ENCODE data around the gene MMP23B.
"Not testable (repeated sequence)": the region's sequence is repeated elsewhere in the genome, so short reads cannot be mapped to it uniquely, and the experiment has no call there.

MMP23B gene

DNA sequence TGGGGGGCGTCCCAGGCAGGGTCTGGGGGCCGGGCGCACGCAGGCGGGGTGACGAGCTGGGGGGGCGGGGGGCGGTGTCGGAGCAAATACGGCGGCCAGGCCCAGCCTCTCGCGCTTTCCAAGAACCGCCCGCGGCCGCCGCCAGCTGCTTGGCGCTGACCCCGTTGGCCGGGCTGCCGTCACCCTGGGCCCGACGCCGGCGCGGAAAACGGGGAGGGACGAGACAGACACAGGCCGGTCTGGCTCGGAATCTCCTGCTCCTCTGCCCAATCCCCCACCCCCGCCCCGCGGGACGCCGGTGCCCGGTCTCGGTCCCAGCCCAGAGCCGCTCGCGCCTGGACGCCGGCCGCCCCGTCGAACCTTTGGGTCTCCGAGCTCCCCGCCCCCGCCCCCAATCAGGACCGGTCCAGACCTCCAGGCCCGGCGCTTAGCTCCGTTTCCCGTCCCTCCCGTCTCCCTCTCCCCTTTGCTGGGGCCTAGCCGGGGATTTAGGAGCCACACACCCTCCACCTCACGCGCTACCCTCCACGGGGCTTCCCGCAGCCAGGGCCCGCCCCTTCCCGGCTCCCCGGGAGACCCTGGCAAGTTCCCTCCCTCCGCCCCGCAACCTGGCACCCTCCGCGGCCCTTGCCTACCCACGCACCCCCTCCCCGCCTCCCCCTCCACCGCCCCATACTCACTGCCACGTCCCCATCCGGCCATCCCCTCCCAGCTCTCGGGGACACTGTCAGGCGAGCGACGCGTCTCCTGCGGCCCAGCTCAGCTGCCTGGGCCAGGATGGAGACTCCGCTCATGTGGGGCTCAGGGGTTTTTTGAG lies 800 bp upstream of the MMP23B start:
- DNase-seq (ENCODE audit: low read depth in 2 of 2) = no peak

DNA sequence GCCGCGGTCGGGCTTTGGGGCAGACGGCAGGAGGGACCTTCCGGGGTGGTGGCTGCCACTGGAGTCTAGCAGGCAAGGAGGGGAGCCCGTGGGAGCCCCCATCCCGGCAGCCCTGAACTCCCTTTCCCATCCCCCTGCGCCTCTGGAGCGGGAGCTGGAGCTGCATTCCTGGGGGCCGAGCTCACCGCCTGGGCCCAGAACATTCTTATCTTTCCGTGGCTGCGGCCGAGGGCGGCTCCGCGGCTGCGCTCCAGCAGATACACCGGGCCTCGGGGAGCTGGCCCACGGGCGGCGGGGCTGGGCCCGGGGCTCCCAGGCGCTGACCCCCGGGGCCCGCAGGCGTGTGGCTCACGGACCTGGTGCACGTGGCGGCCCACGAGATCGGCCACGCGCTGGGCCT lies 1.4 kb downstream of the MMP23B start:
- DNase-seq (ENCODE audit: low read depth in 2 of 2) = not testable (repeated sequence)

DNA sequence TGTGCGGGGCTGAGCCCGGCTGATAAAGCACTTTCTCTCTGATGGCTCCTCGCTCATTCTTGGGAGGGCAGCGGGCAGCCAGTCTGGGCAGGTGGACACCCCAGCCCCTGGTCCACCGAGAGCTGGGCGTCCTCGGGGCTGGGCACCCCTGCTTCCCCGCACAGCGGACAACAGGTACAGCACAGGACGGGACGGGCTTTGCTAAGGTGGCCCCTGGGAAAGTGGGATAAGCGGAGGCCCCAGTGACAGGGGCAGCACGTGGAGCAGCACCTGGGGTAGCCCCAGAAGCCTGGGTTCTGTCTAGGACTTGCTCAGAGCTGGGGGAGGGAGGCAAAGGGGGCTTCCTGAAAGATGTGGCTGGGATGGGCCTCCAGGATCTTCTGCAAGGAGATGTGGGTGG lies 2.6 kb downstream of the MMP23B start:
- DNase-seq (ENCODE audit: low read depth in 2 of 2) = not testable (repeated sequence)

DNA sequence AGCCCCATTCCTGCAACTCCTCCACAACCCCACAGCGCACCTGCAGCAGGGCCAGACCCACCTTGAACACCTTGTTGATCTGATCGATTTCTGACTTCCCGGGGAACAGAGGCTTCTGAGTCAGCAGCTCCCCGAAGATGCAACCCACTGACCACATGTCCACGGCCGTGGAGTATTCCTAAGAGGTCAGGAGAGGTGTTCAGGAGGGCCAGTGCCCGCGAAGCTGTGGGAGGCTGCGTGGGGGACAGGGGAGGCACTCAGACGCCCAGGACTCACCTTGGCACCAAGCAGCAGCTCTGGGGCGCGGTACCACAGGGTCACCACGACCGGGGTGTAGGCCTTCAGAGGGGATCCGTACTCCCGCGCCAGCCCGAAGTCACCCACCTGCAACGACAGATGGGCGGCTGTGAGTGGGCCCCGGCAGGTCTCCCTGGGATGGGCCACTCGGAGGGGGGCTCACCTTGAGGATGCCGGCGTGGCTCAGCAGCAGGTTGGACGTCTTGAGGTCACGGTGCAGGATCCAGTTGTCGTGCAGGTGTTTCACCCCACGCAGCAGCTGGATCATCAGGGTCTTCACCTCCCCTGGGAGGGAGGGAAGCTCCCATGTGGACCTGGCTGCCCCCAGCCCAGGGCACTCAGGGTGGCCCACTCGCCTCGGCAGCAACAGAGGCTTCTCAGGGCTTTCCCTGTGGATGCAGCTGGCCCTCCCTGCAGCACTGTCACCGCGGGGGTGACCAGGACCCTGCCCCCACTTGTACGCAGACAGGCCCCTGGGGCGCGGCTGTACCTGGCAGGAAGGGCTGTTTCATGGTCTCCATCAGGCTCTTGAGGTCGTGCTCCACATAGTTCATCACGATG lies 4.9 kb downstream of the MMP23B start:
- DNase-seq (ENCODE audit: low read depth in 2 of 2) = not testable (repeated sequence)

DNA sequence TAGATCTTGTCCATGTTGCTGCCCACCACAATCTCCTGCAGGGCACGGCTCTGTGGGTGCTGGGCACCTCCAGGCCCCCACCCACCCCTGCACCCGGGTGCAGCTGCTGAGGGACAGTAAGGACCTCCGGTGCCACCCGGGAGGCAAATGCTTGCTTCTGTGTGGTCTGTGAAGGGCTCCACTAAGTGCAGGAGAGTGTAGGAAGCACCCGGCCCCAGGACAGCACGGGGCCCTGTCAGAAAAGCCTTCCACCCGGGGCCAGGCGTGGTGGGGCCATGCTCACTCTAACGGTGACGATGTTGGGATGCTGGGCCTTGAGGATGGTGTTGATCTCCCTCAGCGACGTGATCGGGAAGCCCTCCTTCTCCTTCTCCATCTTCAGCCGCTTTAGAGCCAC lies 5.5 kb downstream of the MMP23B start:
- not testable (repeated sequence) for DNase-seq (ENCODE audit: low read depth in 2 of 2)

DNA sequence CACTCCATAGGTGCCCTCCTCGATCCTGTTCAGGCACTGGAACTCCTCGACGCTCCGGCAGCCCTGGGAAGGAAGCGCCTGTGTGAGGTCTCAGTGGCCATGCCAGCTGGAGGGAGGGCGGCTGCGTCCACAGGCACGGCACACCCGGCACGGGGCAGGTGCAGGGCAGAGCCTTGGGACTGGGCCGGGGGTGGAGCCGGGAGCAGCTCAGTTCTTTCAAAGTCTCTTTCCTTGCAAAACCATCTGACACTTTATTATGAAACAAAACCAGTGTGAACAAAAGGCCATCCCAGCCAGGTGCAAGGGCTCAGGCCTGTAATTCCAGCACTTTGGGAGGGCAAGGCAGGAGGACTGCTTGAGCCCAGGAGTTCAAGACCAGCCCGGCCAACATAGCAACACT lies 6.6 kb downstream of the MMP23B start:
- not testable (repeated sequence) for DNase-seq (ENCODE audit: low read depth in 2 of 2)

DNA sequence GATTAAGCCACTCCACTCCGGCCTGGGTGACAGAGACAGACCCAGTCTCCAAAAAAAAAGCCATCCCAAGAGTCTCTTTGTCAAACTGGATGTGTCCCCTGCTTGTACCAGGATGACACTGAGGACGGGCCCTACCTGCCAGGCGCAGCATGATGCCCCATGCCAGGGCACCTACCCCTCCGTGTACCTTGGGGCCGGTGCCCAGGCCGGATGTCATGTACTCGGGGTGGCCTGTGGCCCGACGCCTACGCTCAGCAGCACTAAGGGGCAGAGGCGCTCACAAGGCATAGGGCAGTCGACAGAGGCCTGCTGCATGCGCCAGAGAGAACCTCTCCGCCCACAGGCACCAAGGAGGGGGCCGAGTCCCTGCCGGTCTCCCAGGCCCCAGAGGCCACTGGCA lies 7.4 kb downstream of the MMP23B start:
- DNase-seq (ENCODE audit: low read depth in 2 of 2) = not testable (repeated sequence)

DNA sequence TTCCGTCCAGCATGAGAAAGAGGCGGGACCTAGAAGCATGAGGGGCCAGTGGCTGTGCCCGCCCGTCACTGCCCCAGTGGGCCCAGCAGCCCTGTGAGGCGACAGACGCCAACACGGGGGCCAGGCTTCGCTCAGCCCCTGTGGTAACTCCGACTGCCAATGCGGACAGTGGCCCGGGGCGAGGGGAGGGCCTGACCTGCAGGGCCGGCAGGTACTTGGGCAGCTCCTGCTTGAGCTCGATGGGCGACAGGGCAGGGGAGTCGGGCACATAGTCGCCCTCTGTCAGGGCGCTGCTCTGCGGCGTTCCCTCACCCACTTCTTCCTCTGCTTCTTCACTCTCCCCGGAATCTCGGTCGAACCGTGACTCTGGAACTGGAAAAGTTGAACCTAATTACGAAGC lies 8.1 kb downstream of the MMP23B start:
- DNase-seq (ENCODE audit: low read depth in 2 of 2) = not testable (repeated sequence)

DNA sequence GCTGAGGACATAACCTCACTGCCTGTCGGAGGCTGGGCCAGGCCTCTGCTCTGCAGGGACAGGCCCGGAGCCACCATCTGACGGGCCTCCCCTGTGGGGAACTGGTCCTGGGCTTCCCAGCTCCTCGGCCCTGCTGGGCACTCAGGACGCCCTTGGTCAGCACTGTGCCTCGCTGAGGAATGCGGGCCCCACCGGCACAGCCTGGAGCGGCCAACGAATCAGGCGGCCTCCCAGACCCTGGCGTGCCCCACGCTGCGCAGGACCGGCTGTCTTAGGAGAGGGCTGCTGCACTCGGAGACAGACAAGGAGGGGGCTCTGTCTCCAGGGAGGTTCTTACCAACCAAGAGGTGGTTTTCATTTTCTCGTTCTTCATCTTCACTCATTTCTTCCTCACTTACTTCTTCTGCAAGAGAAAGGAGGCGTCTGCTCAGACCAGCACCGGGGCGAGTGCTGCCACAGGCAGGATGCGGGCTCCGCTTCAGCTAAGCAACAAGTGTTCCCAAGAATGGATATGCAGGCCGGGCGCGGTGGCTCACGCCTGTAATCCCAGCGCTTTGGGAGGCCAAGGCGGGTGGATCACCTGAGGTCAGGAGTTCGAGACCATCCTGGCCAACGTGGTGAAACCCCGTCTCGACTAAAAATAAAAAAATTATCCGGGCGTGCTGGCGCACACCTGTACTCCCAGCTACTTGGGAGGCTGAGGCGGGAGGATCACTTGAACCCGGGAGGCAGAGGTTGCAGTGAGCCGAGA lies 8.9 kb downstream of the MMP23B start:
- DNase-seq (ENCODE audit: low read depth in 2 of 2) = not testable (repeated sequence)

DNA sequence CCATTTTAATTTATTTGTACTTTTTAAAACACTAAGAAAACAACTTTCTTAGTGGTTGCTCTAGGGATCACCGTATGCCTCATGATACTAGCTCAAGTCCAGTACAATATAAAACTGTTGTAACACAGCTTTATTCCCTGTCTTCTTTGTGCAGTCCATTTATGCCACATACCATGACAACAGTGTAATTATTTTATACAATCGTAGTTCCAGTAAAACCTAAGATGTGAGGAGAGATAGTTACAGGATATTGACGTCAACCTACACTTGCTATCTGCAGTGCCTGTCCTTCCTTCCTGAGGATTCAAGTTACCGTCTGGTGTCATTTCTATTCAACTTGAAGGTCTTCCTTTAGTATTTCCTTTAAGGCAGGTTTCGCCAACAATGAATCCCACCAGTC lies 14.4 kb downstream of the MMP23B start:
- not testable (repeated sequence) for DNase-seq (ENCODE audit: low read depth in 2 of 2)

DNA sequence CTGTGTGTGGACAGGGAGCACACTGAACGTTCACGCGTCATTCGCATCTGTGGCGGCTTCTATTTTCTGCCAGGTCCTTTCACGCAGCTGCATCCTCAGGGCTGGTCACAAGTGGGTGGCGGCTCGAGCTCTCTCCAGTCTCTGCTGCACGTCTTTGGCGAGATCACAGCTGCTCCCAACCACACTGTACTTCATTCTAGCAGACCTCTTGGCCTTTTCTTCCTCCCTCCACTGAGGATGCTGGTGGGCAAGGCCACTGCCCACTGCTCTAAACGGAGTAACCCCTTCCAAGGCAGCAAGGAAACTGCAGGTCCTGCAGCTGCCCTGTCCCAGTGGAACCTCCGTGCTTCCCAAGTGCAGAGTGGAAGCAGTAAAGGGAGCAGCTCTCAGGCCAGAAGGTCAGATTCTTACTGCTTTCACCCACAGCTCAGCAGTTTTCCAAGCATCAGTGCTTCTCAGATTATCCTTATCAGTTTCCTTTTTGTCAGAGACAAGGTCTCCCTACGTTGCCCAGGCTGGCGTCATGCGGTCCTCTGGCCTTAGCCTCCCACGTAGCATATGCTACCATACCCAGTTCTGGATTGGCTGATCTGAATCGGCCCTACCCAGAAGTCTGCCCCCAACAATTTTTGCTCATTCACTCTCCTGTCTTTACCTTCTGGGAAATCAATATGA lies 15.7 kb downstream of the MMP23B start:
- DNase-seq (ENCODE audit: low read depth in 2 of 2) = not testable (repeated sequence)

DNA sequence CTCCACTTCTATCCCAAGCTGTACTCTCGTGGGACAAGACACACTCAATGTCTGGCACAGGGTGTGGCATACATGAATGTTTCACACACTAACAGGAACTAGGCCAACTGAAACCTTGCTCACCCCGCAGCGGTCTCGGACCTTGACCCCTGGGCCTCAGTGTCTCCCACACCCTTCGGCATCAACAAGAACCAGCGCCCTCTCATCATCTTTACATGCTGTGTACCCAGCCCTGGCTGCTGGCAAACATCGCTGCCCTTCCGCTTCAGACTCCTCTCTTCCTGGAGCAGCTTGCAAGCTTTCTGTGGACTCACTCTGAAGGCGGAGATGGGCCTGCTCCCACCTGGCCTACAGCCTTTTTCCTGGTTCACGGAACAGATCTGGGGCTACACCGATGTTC lies 16.3 kb downstream of the MMP23B start:
- not testable (repeated sequence) for DNase-seq (ENCODE audit: low read depth in 2 of 2)

DNA sequence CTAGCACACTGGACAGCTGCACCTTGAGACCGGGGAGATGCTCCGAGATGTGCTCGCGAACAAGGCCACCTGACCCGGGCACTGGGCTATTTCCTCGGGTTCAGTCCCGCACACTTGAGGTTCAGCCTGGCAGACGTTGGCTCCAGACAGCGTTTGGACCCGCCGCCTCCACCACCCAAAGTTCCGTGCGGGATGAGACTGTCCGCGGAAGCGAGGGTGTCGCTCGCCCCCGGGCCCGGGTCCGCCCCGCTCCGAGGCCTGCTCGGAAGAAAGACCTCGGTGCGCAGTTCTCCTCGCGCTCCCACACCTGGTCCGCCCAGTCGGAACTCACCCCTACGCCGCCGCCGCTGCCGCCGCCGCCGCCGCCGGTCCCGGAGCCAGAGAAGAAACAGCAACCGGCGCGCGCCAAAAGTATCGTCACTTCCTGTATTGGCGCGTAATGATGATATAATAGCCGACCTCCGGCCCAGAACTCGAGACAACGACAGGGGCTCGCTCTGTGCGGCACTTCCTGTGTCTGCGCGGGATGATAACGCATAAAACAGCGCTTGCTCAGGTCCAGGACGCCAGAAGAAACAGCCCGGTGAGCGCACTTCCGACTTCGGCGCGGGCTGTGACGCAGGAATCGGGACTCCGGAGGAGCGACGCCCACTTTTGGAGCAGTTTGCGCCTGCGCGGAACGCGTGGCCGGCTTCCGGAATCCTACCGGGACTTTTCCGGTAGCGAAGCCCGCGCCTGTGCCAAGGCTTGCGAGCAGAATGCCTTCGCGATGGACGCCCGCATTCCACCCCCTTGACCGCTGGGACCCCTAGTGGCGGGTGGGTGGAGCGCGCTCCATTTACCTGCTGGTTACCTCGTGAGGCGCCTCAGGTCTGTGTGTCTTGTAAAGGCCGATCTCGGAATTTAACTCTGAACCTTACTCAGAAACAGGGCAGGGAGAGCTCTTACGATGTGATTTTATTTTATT lies 26.9 kb downstream of the MMP23B start, which contains the start of gene CDK11B:
Gene CDK11B, minus strand, starts transcription at position 422 of the 967 bp plus-strand sequence. CDS start 1,519 bp downstream, outside the sequence.
- peak; percentile 95 to 97 for DNase-seq (ENCODE audit: low read depth in 2 of 2)

DNA sequence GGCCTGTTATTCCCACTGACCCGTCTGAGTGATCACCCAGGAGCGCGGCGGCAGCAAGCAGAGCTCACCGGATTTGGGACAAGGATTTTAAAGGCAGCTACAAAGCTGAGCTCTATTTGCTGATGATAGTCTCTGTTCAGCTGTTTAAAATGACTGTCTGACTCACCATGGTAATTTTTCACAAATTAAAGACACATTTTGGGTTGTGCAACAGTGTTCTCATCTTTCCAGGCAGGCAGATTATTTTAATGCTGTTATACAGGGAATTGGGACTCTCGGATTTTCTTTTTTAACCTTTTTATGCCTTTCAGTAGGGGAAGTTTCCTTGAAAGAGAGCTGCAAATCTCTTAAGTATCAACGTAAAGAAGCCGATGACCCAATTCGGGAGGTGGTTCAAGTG lies 30.4 kb downstream of the MMP23B start:
- peak; percentile 20 for DNase-seq (ENCODE audit: low read depth in 2 of 2)

DNA sequence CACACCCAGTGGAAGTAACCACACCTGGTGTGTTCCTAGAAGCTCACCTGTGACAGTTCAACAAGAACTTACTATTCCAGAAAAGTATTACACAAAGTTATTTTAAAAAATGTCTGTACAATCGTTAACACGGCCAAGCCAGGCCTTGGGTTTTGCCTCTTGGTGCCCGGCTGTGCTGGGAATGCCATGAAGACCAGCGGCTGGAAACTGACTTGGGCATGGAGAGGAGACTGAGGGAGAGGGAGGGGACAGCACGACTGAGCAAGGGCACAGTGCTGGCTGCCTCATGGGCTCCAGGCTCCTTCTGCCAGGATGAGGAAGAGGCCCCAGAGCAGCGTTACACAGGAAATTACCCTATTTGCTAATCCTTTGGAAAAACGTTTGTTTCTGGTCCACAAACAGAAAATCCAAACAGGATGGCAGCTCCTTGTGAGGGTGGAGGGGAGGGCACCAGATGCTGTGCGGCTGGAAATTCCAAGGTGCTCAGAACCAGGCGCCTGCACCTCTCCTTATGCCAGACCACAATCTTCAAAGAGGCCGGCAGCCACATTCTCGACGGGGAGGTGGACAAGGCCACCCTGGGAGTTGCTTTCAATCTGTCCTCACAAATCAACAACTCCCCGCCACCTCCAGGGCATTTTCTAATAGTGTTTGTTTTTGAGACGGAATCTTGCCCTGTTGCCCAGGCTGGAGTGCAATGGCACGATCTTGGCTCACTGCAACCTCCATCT lies 31.0 kb downstream of the MMP23B start:
- not testable (repeated sequence) for DNase-seq (ENCODE audit: low read depth in 2 of 2)

DNA sequence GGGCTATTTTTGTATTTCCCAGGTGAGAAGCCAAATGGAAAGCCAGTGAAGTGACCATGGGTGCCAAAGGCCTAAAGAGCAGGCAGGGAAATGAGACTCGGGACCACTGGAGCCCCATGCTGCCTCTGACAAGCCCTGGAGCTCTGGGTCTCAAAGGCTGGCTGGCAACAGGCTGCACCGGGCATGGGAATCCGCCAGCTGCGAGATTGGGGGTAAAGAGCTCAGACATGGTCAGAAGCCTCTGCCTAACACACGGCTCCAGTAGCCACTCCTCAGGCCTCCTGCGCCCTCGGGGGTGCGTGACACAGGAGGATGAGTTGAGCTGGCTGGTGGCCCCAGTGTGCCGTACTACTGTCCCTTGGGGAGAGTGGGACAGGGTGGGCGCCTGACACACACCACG lies 32.3 kb downstream of the MMP23B start:
- DNase-seq (ENCODE audit: low read depth in 2 of 2) = not testable (repeated sequence)

DNA sequence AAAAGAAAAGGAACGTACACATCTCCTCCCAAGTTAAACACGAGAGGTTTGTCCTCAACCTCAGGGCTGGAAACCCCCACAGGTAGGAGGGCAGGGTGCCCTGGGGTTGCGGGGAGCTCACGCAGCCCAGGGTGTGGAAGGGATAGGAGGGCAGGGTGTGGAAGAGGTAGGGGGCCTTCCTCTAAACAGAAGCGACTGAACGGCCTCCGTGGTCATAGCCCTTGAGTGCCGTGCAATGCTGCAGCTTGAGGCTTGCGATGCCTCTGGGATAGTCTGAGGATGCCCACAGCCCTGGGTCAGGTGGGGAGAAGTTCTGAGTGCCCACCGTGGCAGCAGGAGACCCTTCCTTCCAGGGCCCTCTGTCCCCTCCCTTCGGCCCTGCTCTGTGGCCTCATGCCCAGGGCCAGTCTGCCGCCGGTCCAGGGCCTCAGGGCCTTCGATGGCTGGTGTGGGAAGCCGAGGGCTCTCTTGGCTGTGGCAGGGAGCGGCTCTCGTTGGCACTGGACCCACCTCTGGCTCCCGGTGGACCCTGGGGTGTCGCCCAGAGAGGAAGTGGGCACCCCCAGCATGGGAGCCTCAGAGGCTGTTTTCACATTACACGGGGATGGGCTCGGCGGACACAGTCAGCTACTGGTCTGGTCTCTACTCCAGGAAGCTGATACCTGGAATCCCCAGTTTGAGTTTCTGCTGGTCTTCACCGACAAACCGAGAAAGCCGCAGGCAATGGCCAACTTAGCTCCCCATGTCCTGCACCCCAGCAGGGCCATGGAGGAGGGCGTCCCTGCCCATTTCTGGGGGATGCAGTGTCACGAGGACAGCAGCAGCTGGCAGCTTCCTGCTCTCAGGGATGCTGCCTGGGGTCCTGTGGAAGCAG lies 33.2 kb downstream of the MMP23B start:
- no peak for DNase-seq (ENCODE audit: low read depth in 2 of 2)

DNA sequence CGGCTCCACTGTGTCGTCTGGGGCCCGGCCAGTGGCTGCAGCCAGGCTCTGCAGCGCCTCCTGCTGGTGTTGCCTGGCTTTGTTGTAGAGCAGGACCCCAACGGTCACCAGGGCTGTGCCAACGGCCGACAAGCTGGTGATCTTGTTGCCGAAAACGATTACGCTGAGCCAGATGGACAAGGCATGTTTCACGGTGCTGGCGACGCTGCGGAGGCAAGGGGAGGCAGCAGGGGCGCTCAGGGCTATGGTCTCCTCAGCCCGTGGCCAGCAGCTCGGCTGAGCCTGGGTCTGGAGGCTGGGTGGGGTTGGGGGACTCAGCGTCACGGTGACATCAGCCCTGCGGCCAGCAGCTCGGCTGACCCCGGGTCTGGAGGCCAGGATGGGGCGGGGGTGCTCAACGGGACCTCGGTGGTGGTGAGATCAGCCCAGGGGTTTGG lies 33.9 kb downstream of the MMP23B start:
- no peak for DNase-seq (ENCODE audit: low read depth in 2 of 2)

All from fibroblast of skin of left quadriceps (primary cell).